Right lobe of liver (tissue), 6 donors: ENCODE results near the gene CCDC30. TPM values are rescaled to one million over a fixed set of nuclear protein-coding genes. Genes with fewer than 3 reads are reported as not detected.
"Not testable (repeated sequence)": the region's sequence is repeated elsewhere in the genome, so short reads cannot be mapped to it uniquely, and the experiment has no call there.

Experiments
- ATAC-seq, 4 donors: fragments of 200-7000 bp; cut with Tn5 transposase; one replicate each; pipeline ENCODE4 v1.9.1; 2020; ENCODE audit warnings: mild to moderate bottlenecking in 4 of 4, moderate library complexity in 4 of 4
- DNase-seq, 3 donors: peaks; one replicate each; pipeline ENCODE4 v3.0.0-alpha.2; 2020
- H3K27ac ChIP-seq, 3 donors: fragments of 200-600 bp; one replicate each; pipeline ENCODE4 v1.8.0; 2022
- H3K27me3 ChIP-seq, 2 donors: fragments of 200-600 bp; one replicate each; pipeline ENCODE4 v1.8.0; 2022
- H3K36me3 ChIP-seq, 4 donors: fragments of 200-600 bp; sonication (generic) in 1 of 4; one replicate each; pipeline versions ENCODE4 v1.5.1 to v1.8.0; 2017 to 2022; ENCODE audit warnings: control low read depth in 1 of 4
- H3K4me1 ChIP-seq, 4 donors: fragments of 200-600 bp; sonication (generic) in 1 of 4; one replicate each; pipeline versions ENCODE4 v1.5.1 to v1.8.0; 2017 to 2022; ENCODE audit warnings: control low read depth in 1 of 4
- H3K4me3 ChIP-seq, 3 donors: fragments of 200-600 bp; one replicate each; pipeline ENCODE4 v1.8.0; 2022
- H3K9me3 ChIP-seq, 4 donors: fragments of 200-600 bp; sonication (generic) in 1 of 4; one replicate each; pipeline versions ENCODE4 v1.5.1 to v1.8.0; 2017 to 2022; ENCODE audit warnings: control low read depth in 1 of 4
- POLR2A ChIP-seq: fragments of 450-650 bp; IDR thresholded peaks from one replicate; pipeline ENCODE4 v1.6.1; 2017; ENCODE audit warnings: antibody characterized with exemption, mild to moderate bottlenecking
- WGBS: methylation state at CpG from one replicate; pipeline ENCODE4 v1.1.6; 2018; ENCODE audit warnings: low coverage, low lambda C conversion rate; ENCODE audit not compliant: insufficient coverage; ENCODE audit errors: missing lambda C conversion rate; 5-methylcytosine and 5-hydroxymethylcytosine counted together
- intact Hi-C, 2 donors: fragments of 100-400 bp; cut with DNase I; formaldehyde crosslinking; loops; one replicate each; pipeline versions ENCODE4 v1.11.2 to v1.14.1; 2022
- total RNA-seq, 6 experiments: library from RNA; depleted of rRNA in 2 of 6; stranded (reverse); fragments of >200 nt in 2 of 6; fragmentation: NEBNext Ultra II Directional in 3 of 6; extraction: Animal tissue kit (Norgen Biotek cat#: 25700) in 3 of 6; gene quantifications; one replicate each; pipeline versions ENCODE4 v1.1.0 to v1.2.4, GENCODE V29; 2016 to 2023
- TF ChIP-seq, protein P1 (sequence below), 4 donors: fragments of 200-600 bp in 3 of 4; fragments of 450-650 bp in 1 of 4; IDR thresholded peaks; one replicate each; pipeline versions ENCODE4 v1.5.1 to v1.8.0; 2016 to 2022; ENCODE audit warnings: antibody characterized with exemption in 4 of 4, mild to moderate bottlenecking in 2 of 4
- donor health status: DM: no; HTN: yes; CAD: no.
- donor health status: DM: no; HTN: no; CAD: no.
- donor health status: DM: no; HTN: no; CAD: no.
- donor health status: DM: no; HTN: yes; CAD: no.
- donor health status: DM: no; HTN: yes; CAD: no.

Gene CCDC30
- total RNA-seq, 6 experiments from 2014 or later, result 0.37 to 1.4 (median 1.0) TPM

DNA sequence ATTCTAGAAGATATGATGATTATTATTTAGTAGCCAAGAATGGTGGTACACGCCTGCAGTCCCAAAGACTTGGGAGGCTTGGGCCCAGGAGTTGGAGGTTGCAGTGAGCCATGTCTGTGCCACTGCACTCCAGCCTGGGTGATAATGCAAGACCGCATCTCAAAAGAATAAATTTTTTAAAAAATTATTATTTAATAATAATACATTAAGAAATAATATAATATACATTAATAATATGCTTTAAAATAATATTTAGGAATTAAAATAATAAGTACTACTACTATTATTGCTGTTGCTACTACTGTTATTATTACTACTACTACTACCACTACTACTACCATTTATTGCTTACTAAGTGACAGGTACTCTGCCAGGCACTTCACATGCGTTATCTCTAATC, 27.2 kb downstream of the CCDC30 start:
- no peak for TF ChIP-seq POLR2A
- TF ChIP-seq, protein P1, sequence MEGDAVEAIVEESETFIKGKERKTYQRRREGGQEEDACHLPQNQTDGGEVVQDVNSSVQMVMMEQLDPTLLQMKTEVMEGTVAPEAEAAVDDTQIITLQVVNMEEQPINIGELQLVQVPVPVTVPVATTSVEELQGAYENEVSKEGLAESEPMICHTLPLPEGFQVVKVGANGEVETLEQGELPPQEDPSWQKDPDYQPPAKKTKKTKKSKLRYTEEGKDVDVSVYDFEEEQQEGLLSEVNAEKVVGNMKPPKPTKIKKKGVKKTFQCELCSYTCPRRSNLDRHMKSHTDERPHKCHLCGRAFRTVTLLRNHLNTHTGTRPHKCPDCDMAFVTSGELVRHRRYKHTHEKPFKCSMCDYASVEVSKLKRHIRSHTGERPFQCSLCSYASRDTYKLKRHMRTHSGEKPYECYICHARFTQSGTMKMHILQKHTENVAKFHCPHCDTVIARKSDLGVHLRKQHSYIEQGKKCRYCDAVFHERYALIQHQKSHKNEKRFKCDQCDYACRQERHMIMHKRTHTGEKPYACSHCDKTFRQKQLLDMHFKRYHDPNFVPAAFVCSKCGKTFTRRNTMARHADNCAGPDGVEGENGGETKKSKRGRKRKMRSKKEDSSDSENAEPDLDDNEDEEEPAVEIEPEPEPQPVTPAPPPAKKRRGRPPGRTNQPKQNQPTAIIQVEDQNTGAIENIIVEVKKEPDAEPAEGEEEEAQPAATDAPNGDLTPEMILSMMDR (IDR thresholded peaks at IDR 0.05), result no peak
- DNase-seq (no peak), ATAC-seq (no peak)
- Histone ChIP-seq H3K27ac (no peak overlapping the region), H3K4me1 (no peaks in the 10 kb centered on the region), H3K27me3 (no peaks in the 10 kb centered on the region), H3K36me3 (no peaks in the 10 kb centered on the region), H3K4me3 (no peak overlapping the region), H3K9me3 (no peaks in the 10 kb centered on the region)
- 97% methylated on average over 3 of the region's 3 CpGs for WGBS
- intact Hi-C loops, result no loop called here

DNA sequence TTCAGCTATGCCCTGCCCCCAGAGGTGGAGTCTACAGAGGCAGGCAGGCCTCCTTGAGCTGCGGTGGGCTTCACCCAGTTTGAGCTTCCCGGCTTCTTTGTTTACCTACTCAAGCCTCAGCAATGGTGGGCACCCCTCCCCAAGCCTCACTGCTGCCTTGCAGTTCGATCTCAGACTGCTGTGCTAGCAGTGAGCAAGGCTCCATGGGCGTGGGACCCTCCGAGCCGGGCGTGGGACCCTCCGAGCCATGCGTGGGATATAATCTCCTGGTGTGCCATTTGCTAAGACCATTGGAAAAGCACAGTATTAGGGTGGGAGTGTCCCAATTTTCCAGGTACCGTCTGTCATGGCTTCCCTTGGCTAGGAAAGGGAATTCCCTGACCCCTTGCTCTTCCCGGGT, 38.9 kb downstream of the CCDC30 start:
- H3K4me1 ChIP-seq, H3K36me3 ChIP-seq, intact Hi-C loops, ATAC-seq, H3K4me3 ChIP-seq, DNase-seq, H3K27me3 ChIP-seq, H3K27ac ChIP-seq: not testable (repeated sequence)
- WGBS, result 87% methylated on average over 4 of the region's 11 CpGs
- H3K9me3 ChIP-seq, result peaks cover 0 to 23% (median 3%) of the 10 kb centered on the region in 4 donors

DNA sequence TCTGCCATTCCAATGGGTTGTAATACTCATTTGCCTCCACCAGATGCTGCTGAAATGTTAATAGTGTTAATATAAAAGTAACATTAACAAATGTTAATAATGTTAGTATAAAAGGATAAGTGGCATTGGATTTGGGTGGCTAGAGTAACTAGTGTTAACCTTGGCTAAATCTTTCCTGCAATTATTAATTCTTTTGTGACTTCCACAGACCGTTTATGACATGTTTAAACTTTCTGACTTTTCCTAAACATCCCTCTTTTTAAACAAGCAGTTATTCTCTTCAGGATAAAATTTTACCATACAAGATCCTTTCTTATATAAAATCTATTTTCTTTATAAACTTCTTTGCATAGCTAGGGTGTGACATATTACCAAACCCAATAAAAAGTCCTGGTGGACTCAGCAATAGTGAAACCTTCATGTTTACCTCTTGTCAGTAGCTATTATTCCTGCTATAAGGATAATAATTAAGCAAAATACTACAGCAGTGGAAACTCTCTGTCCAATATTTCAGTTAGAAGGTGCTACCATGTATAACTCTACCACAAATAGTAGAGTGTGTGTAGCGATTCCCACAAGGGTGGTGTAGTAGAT, 41.5 kb downstream of the CCDC30 start:
- WGBS, result 97% methylated on average over 2 of the region's 2 CpGs
- intact Hi-C loops, result no loop called here
- Histone ChIP-seq H3K9me3 (peaks cover 0 to 35% (median 3%) of the 10 kb centered on the region in 4 donors), H3K27ac (no peak overlapping the region), H3K4me1 (no peaks in the 10 kb centered on the region), H3K4me3 (no peak overlapping the region), H3K27me3 (no peaks in the 10 kb centered on the region), H3K36me3 (no peaks in the 10 kb centered on the region)
- no peak for TF ChIP-seq POLR2A
- TF ChIP-seq, protein P1 (IDR thresholded peaks at IDR 0.05), result no peak
- DNase-seq (no peak), ATAC-seq (no peak)

DNA sequence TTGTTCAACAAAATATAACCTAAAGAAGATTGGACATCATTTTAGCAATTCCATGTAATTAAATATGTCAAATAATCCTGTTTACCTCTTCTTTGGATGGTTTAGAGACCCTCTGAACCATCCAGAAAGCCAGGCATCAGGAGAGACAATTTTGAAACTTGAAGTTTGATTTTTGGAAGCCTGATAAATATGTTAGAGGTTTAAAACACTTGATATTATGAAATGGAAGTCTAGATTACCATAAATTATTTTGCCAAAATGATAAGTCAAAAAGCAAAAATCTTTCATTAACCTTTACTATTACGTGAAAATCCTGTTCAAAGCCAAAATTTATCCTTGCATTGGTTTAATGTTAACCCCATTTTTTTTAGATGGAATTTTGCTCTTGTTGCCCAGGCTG, 43.5 kb downstream of the CCDC30 start:
- Histone ChIP-seq H3K27ac (no peak overlapping the region), H3K9me3 (peaks cover 0 to 35% (median 3%) of the 10 kb centered on the region in 4 donors), H3K36me3 (no peaks in the 10 kb centered on the region), H3K4me1 (no peaks in the 10 kb centered on the region), H3K4me3 (no peak overlapping the region), H3K27me3 (no peaks in the 10 kb centered on the region)
- intact Hi-C loops, result no loop called here
- TF ChIP-seq, protein P1 (IDR thresholded peaks at IDR 0.05), result no peak
- no peak for TF ChIP-seq POLR2A
- no peak for ATAC-seq
- 54% methylated on average over 1 of the region's 1 CpG for WGBS
- no peak for DNase-seq

DNA sequence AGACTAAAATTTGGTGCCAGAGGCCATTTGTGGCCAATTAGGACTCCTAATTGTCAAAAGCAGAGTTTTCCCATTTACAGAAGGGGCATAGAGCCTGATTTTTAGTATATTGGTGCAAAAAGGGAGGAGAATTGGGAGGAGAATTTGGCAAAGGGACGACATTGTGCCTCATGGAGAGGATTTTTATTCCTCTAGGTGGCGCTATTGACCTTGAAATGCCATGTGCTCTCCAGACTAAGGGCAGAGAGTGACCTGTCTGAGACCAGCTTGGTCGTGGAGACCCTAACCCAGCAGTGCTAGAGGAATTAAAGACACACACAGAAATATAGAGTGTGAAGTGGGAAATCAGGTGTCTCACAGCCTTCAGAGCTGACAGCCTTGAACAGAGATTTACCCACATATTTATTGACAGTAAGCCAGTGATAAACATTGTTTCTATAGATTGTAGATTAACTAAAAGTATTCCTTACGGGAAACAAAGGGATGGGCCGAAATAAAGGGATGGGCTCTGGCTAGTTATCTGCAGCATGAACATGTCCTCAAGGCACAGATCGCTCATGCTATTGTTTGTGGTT, 48.6 kb downstream of the CCDC30 start:
- H3K36me3 ChIP-seq, DNase-seq, H3K4me3 ChIP-seq, H3K27ac ChIP-seq, ATAC-seq, H3K27me3 ChIP-seq, H3K4me1 ChIP-seq, intact Hi-C loops: not testable (repeated sequence)
- TF ChIP-seq, protein P1 (IDR thresholded peaks at IDR 0.05), result peak in 1 of 4 donors; percentile 11
- 74% methylated on average over 6 of the region's 6 CpGs for WGBS
- H3K9me3 ChIP-seq, result peaks cover 0 to 29% (median 0%) of the 10 kb centered on the region in 4 donors
